ENCODE data around the gene PCSK5. TPM values are rescaled to one million over a fixed set of nuclear protein-coding genes. Genes with fewer than 3 reads are reported as not detected.

PCSK5 gene
- total and polyA plus RNA-seq, 2 donors (not counting 1 experiment from before 2014, with no cell fraction given), result 0.09 TPM; not detected in 1

- H3K9ac ChIP-seq (ENCODE audit: low read length), result no peak overlapping the region
- no peak overlapping the region for H3K4me2 ChIP-seq (replicated peaks; ENCODE audit: low read depth, low read length, poor library complexity, severe bottlenecking)
- TF ChIP-seq, protein P1, sequence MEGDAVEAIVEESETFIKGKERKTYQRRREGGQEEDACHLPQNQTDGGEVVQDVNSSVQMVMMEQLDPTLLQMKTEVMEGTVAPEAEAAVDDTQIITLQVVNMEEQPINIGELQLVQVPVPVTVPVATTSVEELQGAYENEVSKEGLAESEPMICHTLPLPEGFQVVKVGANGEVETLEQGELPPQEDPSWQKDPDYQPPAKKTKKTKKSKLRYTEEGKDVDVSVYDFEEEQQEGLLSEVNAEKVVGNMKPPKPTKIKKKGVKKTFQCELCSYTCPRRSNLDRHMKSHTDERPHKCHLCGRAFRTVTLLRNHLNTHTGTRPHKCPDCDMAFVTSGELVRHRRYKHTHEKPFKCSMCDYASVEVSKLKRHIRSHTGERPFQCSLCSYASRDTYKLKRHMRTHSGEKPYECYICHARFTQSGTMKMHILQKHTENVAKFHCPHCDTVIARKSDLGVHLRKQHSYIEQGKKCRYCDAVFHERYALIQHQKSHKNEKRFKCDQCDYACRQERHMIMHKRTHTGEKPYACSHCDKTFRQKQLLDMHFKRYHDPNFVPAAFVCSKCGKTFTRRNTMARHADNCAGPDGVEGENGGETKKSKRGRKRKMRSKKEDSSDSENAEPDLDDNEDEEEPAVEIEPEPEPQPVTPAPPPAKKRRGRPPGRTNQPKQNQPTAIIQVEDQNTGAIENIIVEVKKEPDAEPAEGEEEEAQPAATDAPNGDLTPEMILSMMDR (IDR thresholded peaks at IDR 0.05), result no peak
- no peak for DNase-seq
- intact Hi-C loops (cut with micrococcal nuclease), result no loop called here
- H3K4me1 Mint-ChIP-seq, result peaks cover 17% of the 10 kb centered on the region
- WGBS (ENCODE audit: insufficient coverage), result no CpG with 5 or more reads among the region's 3 CpGs
- H3K36me3 ChIP-seq (replicated peaks in 1 of 2; ENCODE audit: control extremely low read depth in 1 of 2, control insufficient read depth in 1 of 2, extremely low read depth in 1 of 2, insufficient read depth in 2 of 2, low read length in 1 of 2), result no peaks in the 10 kb centered on the region
- no peak for ATAC-seq (ENCODE audit: low read depth)
- peaks cover 0 to 3% of the 10 kb centered on the region in 2 donors for H3K4me1 ChIP-seq (ENCODE audit: control insufficient read depth in 2 of 2, insufficient read depth in 2 of 2, low read length in 2 of 2)
- ChIA-PET POLR2A (no interaction called here), CTCF (interaction anchor here (1.2 to 4.1 kb wide), 6 partner anchors 11 to 299 kb away, joined by 3 to 17 read pairs (median 9); partner anchors contain the start of genes GCNT1 and RFK)
- no peaks in the 10 kb centered on the region for H3K79me2 ChIP-seq (ENCODE audit: control insufficient read depth, insufficient read depth, low read length)
- H3K27ac Mint-ChIP-seq, result no peak overlapping the region
- no peaks in the 10 kb centered on the region for H3K9me3 Mint-ChIP-seq (ENCODE audit: insufficient read depth)
- no peak overlapping the region for H3K4me3 Mint-ChIP-seq
- no peak overlapping the region for H3K27ac ChIP-seq (ENCODE audit: low read length in 2 of 2)
- H3K27me3 Mint-ChIP-seq, result no peaks in the 10 kb centered on the region
- no peak overlapping the region for H2AFZ ChIP-seq (ENCODE audit: insufficient read depth, low read depth, low read length, poor library complexity, severe bottlenecking)
- no peak overlapping the region for H3K4me3 ChIP-seq (ENCODE audit: control extremely low read depth in 1 of 5, extremely low read depth in 1 of 5, insufficient read depth in 1 of 5, low read depth in 2 of 5, low read length in 4 of 5)
- H3K9me3 ChIP-seq (ENCODE audit: control extremely low read depth in 1 of 3, control insufficient read depth in 2 of 3, insufficient read depth in 1 of 3, low read length in 2 of 3), result no peaks in the 10 kb centered on the region
- no peaks in the 10 kb centered on the region for H4K20me1 ChIP-seq (ENCODE audit: control insufficient read depth, insufficient read depth, low read length, poor library complexity, severe bottlenecking)
- H3K27me3 ChIP-seq (replicated peaks in 1 of 4; ENCODE audit: control extremely low read depth in 1 of 4, control insufficient read depth in 3 of 4, insufficient read depth in 4 of 4, low read length in 3 of 4), result no peaks in the 10 kb centered on the region
These were observed 514.9 kb downstream of the PCSK5 start for GRCh38 chr9:76405340-76405739.

DNA sequence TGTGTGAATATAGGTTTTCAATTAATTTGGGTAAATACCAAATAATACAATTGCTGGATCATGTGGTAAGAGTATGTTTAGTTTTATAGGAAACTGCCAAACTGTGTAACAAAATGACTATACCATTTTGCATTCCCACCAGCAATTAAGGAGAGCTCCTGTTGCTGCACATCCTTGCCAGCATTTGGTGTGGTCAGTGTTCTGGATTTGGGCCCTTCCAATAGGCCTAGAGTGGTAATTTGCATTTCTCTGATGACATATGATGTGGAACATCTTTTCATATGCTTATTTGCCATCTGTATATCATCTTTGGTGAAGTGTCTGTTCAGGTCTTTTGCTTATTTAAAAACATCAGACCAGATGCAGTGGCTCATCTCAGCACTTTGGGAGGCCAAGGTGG lies 515.4 kb downstream of the PCSK5 start:
- ChIA-PET CTCF (interaction anchor here (0.7 to 4.1 kb wide), 5 partner anchors 12 to 1795 kb away, joined by 3 to 17 read pairs (median 12); partner anchors contain the start of genes GCNT1 and RFK), POLR2A (no interaction called here)

More for the DNA sequence above, 515.4 kb downstream of the PCSK5 start:
- ATAC-seq (ENCODE audit: low read depth) (no peak), DNase-seq (no peak)
- no peak overlapping the region for H3K9ac ChIP-seq (ENCODE audit: low read length)
- no peaks in the 10 kb centered on the region for H3K9me3 ChIP-seq (ENCODE audit: control extremely low read depth in 1 of 3, control insufficient read depth in 2 of 3, insufficient read depth in 1 of 3, low read length in 2 of 3)
- no peak overlapping the region for H2AFZ ChIP-seq (ENCODE audit: insufficient read depth, low read depth, low read length, poor library complexity, severe bottlenecking)
- H3K27me3 ChIP-seq (replicated peaks in 1 of 4; ENCODE audit: control extremely low read depth in 1 of 4, control insufficient read depth in 3 of 4, insufficient read depth in 4 of 4, low read length in 3 of 4), result no peaks in the 10 kb centered on the region
- H3K9me3 Mint-ChIP-seq (ENCODE audit: insufficient read depth), result no peaks in the 10 kb centered on the region
- TF ChIP-seq EZH2 (IDR thresholded peaks at IDR 0.05; ENCODE audit: borderline replicate concordance, insufficient read depth, low read depth, low read length, poor library complexity, severe bottlenecking), result no peak
- TF ChIP-seq, protein P1 (IDR thresholded peaks at IDR 0.05), result no peak
- intact Hi-C loops (cut with micrococcal nuclease), result no loop called here
- H3K27ac Mint-ChIP-seq, result no peak overlapping the region
- no peaks in the 10 kb centered on the region for H4K20me1 ChIP-seq (ENCODE audit: control insufficient read depth, insufficient read depth, low read length, poor library complexity, severe bottlenecking)
- H3K27me3 Mint-ChIP-seq, result no peaks in the 10 kb centered on the region
- peaks cover 0 to 3% of the 10 kb centered on the region in 2 donors for H3K4me1 ChIP-seq (ENCODE audit: control insufficient read depth in 2 of 2, insufficient read depth in 2 of 2, low read length in 2 of 2)
- no peak overlapping the region for H3K4me3 ChIP-seq (ENCODE audit: control extremely low read depth in 1 of 5, extremely low read depth in 1 of 5, insufficient read depth in 1 of 5, low read depth in 2 of 5, low read length in 4 of 5)
- H3K79me2 ChIP-seq (ENCODE audit: control insufficient read depth, insufficient read depth, low read length), result no peaks in the 10 kb centered on the region
- no peak overlapping the region for H3K4me3 Mint-ChIP-seq
- H3K27ac ChIP-seq (ENCODE audit: low read length in 2 of 2), result no peak overlapping the region
- no peaks in the 10 kb centered on the region for H3K36me3 ChIP-seq (replicated peaks in 1 of 2; ENCODE audit: control extremely low read depth in 1 of 2, control insufficient read depth in 1 of 2, extremely low read depth in 1 of 2, insufficient read depth in 2 of 2, low read length in 1 of 2)
- H3K4me2 ChIP-seq (replicated peaks; ENCODE audit: low read depth, low read length, poor library complexity, severe bottlenecking), result no peak overlapping the region
- peaks cover 17% of the 10 kb centered on the region for H3K4me1 Mint-ChIP-seq
